SJSA1 (cell line): ENCODE results near the gene PAFAH1B1. TPM values are rescaled to one million over a fixed set of nuclear protein-coding genes. Genes with fewer than 3 reads are reported as not detected.
"Not testable (repeated sequence)": the region's sequence is repeated elsewhere in the genome, so short reads cannot be mapped to it uniquely, and the experiment has no call there.

Experiments used
- DNase-seq, 2 experiments: peaks; one replicate each; pipeline ENCODE4 v3.0.0-alpha.2; 2015 to 2020; ENCODE audit warnings: low spot score in 2 of 2, low read depth in 1 of 2
- H3K27ac ChIP-seq: fragments of 250-450 bp; sonication (Bioruptor Pico); 2 replicates; pipeline ENCODE4 v1.5.1; 2020; ENCODE audit warnings: mild to moderate bottlenecking, moderate library complexity
- H3K27me3 ChIP-seq: fragments of 250-450 bp; sonication (Bioruptor Pico); replicated peaks from 2 replicates; pipeline ENCODE4 v1.5.1; 2020; ENCODE audit warnings: mild to moderate bottlenecking, moderate library complexity
- H3K36me3 ChIP-seq: fragments of 250-450 bp; sonication (Bioruptor Pico); 2 replicates; pipeline ENCODE4 v1.5.1; 2020; ENCODE audit warnings: mild to moderate bottlenecking
- H3K4me1 ChIP-seq: fragments of 250-450 bp; sonication (Bioruptor Pico); replicated peaks from 2 replicates; pipeline ENCODE4 v1.6.1; 2021; ENCODE audit warnings: mild to moderate bottlenecking
- H3K4me3 ChIP-seq: fragments of 250-450 bp; sonication (Bioruptor Pico); 2 replicates; pipeline ENCODE4 v1.5.1; 2020; ENCODE audit warnings: mild to moderate bottlenecking
- H3K9me3 ChIP-seq: fragments of 250-450 bp; sonication (Bioruptor Pico); replicated peaks from 2 replicates; pipeline ENCODE4 v1.5.1; 2020; ENCODE audit warnings: mild to moderate bottlenecking
- total RNA-seq: library from RNA; depleted of rRNA; stranded (reverse); fragments of >200 nt; shearing (Covaris generic); gene quantifications from 2 replicates; pipeline ENCODE4 v1.2.3, GENCODE V29; 2014

PAFAH1B1 gene
- total RNA-seq, 1 experiment from 2014 or later, result 87.2 TPM

DNA sequence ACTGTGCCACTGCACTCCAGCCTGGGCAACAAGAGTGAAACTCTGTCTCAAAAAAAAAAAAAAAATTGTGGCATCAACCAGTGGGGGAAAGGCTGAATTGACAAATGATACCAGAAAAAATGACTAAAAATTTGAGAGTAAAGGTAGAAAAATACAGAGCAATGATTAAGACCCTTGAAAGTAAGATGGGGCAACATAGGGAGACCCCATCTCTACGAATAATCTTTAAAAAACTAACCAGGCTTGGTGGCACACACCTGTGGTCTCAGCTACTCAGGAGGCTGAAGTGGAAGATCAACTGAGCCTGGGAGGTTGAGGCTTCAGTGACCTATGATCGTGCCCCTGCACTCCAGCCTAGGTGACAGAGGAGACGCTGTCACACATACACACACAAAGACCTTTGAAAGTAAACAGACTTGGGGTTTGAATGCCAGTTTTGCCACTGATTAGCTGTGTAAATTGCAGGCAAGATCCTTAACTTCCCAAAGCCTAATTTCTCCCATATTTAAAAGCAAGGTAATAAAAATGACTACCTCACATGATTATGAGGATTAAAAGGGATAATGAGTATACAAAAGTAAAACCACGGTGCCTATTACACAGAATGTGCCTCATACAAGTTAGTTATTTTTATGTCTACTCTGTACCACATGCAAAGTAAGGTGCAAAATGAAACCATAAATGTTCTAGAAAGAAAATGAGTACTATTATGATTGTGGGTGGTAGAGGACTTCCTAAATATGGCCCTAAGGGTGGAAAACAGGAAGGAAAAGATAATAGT is 21.7 kb upstream of the PAFAH1B1 start:
- Histone ChIP-seq H3K4me1 (no peaks in the 10 kb centered on the region), H3K36me3 (no peaks in the 10 kb centered on the region), H3K9me3 (no peaks in the 10 kb centered on the region), H3K4me3 (no peak overlapping the region), H3K27ac (no peak overlapping the region), H3K27me3 (0 out of 2 replicates have a peak, but pooled peaks cover 8% of the 10 kb centered on the region)
- DNase-seq, result no peak

DNA sequence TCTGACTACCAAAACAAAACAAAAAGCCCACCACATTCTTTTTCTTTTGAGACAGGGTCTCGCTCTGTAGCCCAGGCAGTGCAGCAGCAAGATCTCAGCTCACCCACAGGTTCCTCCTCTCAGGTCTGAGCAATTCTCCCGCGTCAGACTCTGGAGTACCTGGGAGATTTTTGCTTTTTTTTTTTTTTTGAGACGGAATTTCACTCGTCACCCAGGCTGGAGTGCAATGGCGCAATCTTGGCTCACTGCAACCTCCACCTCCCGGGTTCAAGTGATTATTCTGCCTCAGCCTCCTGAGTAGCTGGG is 21.2 kb upstream of the PAFAH1B1 start:
- not testable (repeated sequence) for H3K27me3 ChIP-seq, H3K4me3 ChIP-seq, H3K4me1 ChIP-seq, H3K27ac ChIP-seq, DNase-seq, H3K9me3 ChIP-seq, H3K36me3 ChIP-seq

DNA sequence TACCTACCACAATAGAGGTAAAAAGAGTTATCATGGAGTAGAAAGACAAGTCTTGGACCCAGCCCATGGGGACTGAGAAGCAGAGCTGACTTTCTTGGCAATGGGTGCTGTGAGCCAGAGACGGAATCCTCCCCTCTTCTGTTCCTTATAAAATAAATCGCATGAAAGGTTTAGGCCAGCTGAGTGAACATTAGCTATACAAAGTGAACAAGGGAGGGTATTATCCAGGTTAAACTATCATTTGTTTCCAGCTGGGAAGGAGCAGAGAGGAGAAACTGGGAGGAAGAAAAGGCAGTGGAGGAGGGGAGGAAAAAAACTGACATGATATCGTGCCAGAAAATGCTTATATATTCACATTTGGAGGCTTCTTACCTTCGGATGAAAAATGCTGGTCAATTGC is 13.3 kb upstream of the PAFAH1B1 start:
- Histone ChIP-seq H3K27me3 (peaks cover 7% of the 10 kb centered on the region; the same call in 1 of the 2 replicates), H3K9me3 (no peaks in the 10 kb centered on the region), H3K4me1 (no peaks in the 10 kb centered on the region), H3K36me3 (no peaks in the 10 kb centered on the region), H3K4me3 (no peak overlapping the region), H3K27ac (no peak overlapping the region)
- DNase-seq, result no peak

DNA sequence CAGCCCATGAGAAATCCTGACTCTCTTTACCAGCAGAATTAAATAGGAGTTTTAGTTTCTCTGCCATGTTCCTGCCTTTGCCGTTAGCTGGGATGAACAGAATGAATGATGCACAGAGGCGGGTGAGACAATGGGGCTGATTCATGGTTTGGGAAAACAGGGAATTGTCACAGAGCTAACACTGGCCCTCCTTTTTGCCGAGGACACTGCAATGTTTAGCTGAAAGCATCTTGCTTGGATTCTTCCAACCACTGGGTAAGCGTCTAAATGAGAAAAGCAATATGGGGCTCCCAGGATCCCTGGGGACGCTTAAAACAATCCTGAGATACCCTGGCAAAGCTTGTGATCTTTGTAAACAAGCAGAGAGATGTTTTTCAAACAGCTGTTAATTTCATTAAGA is 12.8 kb upstream of the PAFAH1B1 start:
- Histone ChIP-seq H3K4me1 (no peaks in the 10 kb centered on the region), H3K27ac (no peak overlapping the region), H3K9me3 (no peaks in the 10 kb centered on the region), H3K36me3 (no peaks in the 10 kb centered on the region), H3K4me3 (no peak overlapping the region), H3K27me3 (peaks cover 7% of the 10 kb centered on the region; the same call in 1 of the 2 replicates)
- no peak for DNase-seq

DNA sequence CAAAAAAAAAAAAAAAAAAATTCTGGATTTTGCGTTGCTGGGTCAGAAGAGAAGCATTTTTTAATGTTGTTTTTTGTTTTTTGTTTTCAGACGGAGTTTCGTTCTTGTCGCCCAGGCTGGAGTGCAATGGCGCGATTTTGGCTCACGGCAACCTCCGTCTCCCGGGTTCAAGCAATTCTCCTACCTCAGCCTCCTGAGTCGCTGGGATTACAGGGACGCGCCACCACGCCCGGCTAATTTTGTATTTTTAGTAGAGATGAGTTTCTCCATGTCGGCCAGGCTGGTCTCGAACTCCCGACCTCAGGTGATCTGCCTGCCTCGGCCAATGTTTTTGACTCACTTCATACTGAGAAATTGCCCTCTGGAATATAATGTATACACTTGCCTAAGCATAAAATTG is 11.0 kb upstream of the PAFAH1B1 start:
- no peak for DNase-seq
- H3K4me1 ChIP-seq, result no peaks in the 10 kb centered on the region
- H3K27ac ChIP-seq, result no peak overlapping the region
- H3K4me3 ChIP-seq, result no peak overlapping the region
- no peaks in the 10 kb centered on the region for H3K9me3 ChIP-seq
- H3K36me3 ChIP-seq, result no peaks in the 10 kb centered on the region
- H3K27me3 ChIP-seq, result peaks cover 5% of the 10 kb centered on the region; the same call in 1 of the 2 replicates

DNA sequence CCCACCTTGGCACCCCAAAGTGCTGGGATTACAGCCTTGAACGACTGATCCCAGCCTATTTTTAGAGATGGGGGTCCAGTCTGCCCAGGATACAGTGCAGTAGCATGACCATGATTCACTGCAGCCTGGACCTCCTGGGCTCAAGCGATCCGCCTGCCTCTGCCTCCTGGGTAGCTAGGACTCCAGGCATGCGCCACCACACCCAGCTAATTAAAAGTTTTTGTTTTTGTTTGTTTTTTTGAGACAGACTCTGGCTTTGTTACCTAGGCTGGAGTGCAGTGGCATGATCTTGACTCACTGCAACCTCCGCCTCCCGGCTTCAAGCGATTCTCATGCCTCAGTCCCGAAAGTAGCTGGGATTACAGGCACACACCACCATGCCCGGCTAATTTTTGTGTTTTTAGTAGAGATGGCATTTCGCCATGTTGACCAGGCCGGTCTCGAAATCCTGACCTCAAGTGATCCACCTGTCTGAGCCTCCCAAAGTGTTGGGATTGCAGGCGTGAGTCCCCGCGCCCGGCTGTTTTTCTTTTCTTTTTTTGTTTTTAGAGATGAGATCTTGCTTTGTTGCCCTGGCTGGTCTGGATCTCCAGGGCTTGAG is 2.3 kb upstream of the PAFAH1B1 start:
- Histone ChIP-seq H3K4me3 (no peak overlapping the region), H3K4me1 (peaks cover 11% of the 10 kb centered on the region), H3K36me3 (peaks cover 11% of the 10 kb centered on the region), H3K9me3 (no peaks in the 10 kb centered on the region), H3K27ac (no peak overlapping the region), H3K27me3 (no peaks in the 10 kb centered on the region)
- no peak for DNase-seq

DNA sequence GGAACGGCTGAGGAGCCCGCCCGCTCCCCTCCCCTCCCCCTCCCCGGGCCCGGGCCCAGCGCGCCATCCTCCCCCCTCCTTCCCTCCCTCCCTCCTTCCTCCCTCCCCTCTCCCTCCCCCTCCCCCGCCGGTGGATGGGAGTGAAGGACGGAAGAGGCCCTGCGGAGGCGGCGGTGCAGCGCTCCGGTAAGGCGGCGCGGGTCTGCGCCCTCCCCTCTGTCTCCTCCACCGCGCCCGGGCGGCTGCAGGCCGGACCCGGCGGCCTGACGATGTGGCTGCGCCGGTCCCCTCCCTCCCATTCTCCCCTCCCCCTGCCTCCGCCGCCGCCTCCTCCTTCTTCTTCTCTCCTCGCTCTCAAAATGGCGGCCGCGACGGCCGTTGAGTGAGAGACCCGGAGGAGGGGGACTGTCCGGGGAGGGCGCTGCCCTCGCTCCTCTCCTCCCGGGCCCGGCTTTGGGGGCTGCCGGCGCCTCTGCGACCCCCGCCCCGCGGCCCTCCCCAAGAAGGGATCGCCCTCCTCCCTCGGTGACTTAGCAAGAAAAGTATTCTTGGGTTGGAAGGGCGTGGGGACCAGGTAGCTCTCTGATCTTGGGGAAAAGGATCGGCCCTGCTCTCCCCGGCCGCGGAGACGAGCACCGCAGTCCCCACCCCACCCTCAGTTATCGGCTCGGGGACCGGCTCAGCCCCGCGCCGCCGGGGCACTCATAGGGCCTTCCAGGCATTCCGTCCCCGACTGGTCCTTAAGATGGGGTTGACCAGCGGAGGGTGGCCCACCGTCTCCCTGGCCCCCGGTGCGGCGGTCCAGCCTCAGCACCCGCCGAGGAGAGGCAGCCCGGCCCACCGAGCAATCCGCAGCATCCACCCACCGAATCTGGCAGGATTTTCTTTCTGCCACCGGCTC is 617 bp downstream of the PAFAH1B1 start:
- Histone ChIP-seq H3K36me3 (peaks cover 11% of the 10 kb centered on the region), H3K27ac (peak overlapping the region; percentile 97), H3K4me3 (peak overlapping the region; percentile 87), H3K4me1 (peaks cover 19% of the 10 kb centered on the region), H3K9me3 (no peaks in the 10 kb centered on the region), H3K27me3 (no peaks in the 10 kb centered on the region)
- DNase-seq, result peak; percentile 66 to 84

DNA sequence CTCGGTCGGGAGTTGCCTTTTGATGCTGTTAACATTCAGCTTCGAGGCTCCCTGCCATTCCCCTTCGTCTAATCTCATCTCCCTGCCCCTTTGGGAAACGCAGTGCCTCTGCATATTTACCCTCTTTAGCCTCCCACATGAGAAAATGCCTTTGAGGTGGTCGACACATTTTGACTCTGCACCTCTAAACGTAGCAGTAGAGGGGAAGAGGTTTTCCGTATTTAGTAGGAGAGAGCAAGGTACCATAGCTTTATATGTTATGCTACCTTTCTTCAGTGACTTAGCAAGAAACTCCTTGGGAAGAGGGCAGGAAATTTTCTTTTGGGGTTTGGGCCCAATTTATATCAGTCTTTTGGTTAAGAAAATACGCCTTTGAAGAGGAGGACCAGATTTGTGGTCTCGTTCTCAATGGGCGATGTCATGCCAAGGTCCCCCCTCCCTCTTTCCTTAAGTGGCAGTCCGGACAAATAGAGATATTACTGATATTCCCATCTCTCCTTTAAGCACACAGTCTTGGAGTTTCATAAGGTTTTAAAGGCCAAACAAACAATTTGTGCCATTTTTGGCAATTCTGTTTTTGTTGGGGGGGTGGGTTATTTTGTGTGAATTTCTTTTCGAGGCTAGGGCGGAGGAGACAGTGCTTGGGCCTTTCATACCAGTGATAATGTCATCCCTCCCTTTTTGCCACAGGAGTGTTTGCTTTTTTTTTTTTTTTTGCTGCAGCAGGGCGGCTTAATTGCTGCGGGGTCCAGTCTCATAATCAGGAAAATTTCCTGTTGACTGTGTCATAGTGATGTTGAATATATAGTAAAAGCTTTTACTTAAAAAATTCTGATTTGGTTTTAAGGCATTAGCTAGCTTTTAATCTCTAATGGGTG is 1.5 kb downstream of the PAFAH1B1 start:
- peaks cover 11% of the 10 kb centered on the region for H3K36me3 ChIP-seq
- no peaks in the 10 kb centered on the region for H3K9me3 ChIP-seq
- peak overlapping the region; percentile 97 for H3K27ac ChIP-seq
- H3K4me1 ChIP-seq, result peaks cover 19% of the 10 kb centered on the region
- H3K4me3 ChIP-seq, result peak overlapping the region; percentile 87
- peak in 1 of 2 experiments; percentile 37 for DNase-seq
- no peaks in the 10 kb centered on the region for H3K27me3 ChIP-seq

DNA sequence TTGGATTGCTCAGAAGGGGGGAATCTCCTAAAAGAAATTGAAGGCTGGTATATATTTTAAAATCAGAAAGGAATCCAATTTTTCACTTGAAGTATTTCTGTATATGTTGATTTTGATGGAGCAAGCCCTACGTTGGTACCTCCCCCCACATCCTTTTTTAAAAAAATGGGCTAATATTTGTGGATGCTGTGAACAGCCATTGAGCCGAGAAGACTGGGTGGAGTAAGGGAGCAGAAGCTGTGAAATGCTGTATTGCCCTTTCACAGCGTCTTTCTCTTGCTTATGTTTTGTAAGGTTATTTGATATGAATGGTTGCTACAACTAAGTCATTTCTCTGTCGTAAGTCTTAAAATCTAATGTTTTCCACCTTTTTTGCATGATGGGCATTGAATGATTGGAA is 2.3 kb downstream of the PAFAH1B1 start:
- no peak for DNase-seq
- no peaks in the 10 kb centered on the region for H3K27me3 ChIP-seq
- peak overlapping the region; percentile 87 for H3K4me3 ChIP-seq
- no peaks in the 10 kb centered on the region for H3K9me3 ChIP-seq
- peaks cover 11% of the 10 kb centered on the region for H3K36me3 ChIP-seq
- peaks cover 19% of the 10 kb centered on the region for H3K4me1 ChIP-seq
- no peak overlapping the region for H3K27ac ChIP-seq

DNA sequence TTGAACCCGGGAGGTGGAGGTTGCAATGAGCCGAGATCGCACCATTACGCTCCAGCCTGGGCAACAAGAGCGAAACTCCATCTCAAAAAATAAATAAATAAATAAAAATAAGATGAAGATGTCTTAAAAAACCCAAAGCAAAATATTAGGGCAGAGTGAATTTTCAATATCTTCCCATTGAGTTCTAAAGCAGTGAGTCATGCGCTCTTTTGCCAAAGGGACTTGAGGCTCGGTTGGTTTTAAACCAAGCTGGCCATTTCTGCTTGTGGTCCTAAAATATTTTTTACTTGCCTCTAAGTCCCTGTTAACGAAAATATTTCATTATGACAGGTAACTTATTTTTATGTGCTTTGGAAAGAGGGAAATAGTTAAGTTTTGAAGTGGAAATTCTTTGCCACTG is 4.7 kb downstream of the PAFAH1B1 start:
- no peak overlapping the region for H3K27ac ChIP-seq
- DNase-seq, result peak in 1 of 2 experiments; percentile 7

DNA sequence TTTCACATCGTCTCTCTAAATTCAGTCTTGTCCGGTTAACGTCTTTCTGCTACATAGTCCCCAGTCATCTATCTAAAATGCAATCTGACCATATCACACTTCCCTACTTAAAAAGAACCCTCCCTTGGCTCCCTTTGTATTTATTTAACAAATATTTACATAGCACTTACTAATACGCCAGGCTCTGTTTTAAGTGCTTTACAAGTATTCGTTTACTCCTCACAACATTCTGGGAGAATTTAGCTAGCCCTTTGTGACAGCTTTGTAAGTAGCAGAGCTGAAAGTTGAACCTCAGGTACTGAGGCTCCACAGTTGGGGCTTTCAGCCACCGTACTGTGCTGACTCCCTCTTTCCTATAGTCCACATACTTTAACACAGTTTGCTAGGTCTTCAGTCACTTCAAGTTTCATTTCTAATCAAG is 9.2 kb downstream of the PAFAH1B1 start:
- no peak overlapping the region for H3K27ac ChIP-seq
- peaks cover 16% of the 10 kb centered on the region for H3K36me3 ChIP-seq
- H3K4me1 ChIP-seq, result peaks cover 11% of the 10 kb centered on the region
- DNase-seq, result peak in 1 of 2 experiments; percentile 36
- no peaks in the 10 kb centered on the region for H3K27me3 ChIP-seq
- no peak overlapping the region for H3K4me3 ChIP-seq
- H3K9me3 ChIP-seq, result no peaks in the 10 kb centered on the region

More for the DNA sequence above, 4.7 kb downstream of the PAFAH1B1 start:
- Histone ChIP-seq H3K4me1 (peaks cover 17% of the 10 kb centered on the region), H3K4me3 (no peak overlapping the region), H3K9me3 (no peaks in the 10 kb centered on the region), H3K36me3 (peaks cover 11% of the 10 kb centered on the region), H3K27me3 (no peaks in the 10 kb centered on the region)

DNA sequence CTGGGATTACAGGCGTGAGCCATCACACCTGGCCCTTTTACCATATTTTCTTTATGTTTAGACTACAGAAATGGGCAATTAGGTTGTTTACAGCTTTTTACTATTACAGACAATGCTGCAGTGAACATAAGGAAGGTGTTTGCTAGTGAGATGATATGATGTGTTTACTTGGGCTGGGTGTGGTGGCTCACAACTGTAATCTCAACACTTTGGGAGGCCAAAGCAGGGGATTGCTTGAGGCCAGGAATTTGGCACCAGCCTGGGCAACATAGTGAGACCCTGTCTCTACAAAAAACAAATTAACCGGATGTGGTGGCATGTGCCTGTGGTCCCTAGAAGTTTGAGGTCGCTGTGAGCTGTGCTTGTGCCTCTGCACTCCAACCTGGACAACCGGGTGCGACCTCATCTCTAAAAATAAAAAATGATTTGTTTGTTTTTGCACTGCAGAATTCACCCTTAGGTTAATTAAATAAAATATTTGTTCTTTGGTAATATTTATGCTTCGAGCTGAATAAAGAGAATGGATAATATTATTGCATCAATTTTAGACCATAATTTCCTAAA is 15.0 kb downstream of the PAFAH1B1 start:
- DNase-seq, result no peak
- Histone ChIP-seq H3K36me3 (peaks cover 27% of the 10 kb centered on the region), H3K9me3 (no peaks in the 10 kb centered on the region), H3K27ac (no peak overlapping the region), H3K4me3 (no peak overlapping the region), H3K4me1 (no peaks in the 10 kb centered on the region; the same call in 1 of the 2 replicates), H3K27me3 (no peaks in the 10 kb centered on the region)

DNA sequence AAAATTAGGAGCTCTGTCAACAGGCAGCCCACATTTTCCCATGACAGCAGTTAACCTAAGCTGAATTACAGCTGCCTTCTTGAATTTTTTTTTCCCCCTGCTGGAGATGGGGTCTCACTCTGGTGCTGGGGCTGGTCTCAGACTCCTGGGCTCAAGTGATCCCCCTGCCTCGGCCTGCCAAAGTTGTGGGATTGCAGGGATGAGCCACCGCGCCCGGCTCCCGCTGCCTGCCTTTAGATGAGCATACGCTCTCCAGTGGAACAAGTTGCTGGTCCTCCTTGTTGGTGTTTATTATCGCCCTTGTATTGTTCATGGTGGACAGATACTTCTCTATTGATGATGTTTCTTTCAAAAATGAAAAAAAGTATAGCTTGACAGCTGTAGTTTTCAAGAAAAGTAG is 15.6 kb downstream of the PAFAH1B1 start:
- Histone ChIP-seq H3K36me3 (peaks cover 26% of the 10 kb centered on the region), H3K27ac (no peak overlapping the region), H3K27me3 (no peaks in the 10 kb centered on the region), H3K9me3 (no peaks in the 10 kb centered on the region), H3K4me3 (no peak overlapping the region), H3K4me1 (no peaks in the 10 kb centered on the region; the same call in 1 of the 2 replicates)
- DNase-seq, result no peak
